ENCODE data around the gene PCDHGB5. TPM values are rescaled to one million over a fixed set of nuclear protein-coding genes. Genes with fewer than 3 reads are reported as not detected.

PCDHGB5 gene
- total and polyA plus RNA-seq, 2 of the 13 experiments (the other 11 are each of a cell fraction or from before 2014, with no cell fraction given), result 0.08 to 0.44 TPM

DNA sequence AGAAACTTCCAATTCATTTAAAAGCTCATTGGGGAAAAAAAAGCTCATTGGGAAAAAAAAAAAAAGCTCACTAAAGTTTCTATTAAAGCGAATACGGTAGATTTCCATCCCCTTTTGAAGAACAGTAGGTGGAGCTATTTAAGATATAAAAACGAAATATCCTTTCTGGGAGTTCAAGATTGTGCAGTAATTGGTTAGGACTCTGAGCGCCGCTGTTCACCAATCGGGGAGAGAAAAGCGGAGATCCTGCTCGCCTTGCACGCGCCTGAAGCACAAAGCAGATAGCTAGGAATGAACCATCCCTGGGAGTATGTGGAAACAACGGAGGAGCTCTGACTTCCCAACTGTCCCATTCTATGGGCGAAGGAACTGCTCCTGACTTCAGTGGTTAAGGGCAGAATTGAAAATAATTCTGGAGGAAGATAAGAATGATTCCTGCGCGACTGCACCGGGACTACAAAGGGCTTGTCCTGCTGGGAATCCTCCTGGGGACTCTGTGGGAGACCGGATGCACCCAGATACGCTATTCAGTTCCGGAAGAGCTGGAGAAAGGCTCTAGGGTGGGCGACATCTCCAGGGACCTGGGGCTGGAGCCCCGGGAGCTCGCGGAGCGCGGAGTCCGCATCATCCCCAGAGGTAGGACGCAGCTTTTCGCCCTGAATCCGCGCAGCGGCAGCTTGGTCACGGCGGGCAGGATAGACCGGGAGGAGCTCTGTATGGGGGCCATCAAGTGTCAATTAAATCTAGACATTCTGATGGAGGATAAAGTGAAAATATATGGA is 32.8 kb downstream of the PCDHGB5 start, which contains the start of gene PCDHGA12:
Gene PCDHGA12, plus strand, starts transcription at position 176 of the 782 bp plus-strand sequence. Its CDS starts 253 bp downstream, at position 429.
- in situ Hi-C loops (cut with HindIII; ENCODE audit: extremely low pct_ligation_motif_present, low pct_unique_long_range_greater_than_20kb), result no loop called here
- intact Hi-C loops (cut with micrococcal nuclease; ENCODE audit: unreplicated experiment), result no loop called here
- DNase-seq (ENCODE audit: low spot score), result peak; percentile 24
- no peak for TF ChIP-seq HOXD1 (CRISPR knock-in tag; IDR thresholded peaks at IDR 0.05)
- no peak for TF ChIP-seq FLYWCH1 (CRISPR knock-in tag; IDR thresholded peaks at IDR 0.05)
- TF ChIP-seq, protein P1, sequence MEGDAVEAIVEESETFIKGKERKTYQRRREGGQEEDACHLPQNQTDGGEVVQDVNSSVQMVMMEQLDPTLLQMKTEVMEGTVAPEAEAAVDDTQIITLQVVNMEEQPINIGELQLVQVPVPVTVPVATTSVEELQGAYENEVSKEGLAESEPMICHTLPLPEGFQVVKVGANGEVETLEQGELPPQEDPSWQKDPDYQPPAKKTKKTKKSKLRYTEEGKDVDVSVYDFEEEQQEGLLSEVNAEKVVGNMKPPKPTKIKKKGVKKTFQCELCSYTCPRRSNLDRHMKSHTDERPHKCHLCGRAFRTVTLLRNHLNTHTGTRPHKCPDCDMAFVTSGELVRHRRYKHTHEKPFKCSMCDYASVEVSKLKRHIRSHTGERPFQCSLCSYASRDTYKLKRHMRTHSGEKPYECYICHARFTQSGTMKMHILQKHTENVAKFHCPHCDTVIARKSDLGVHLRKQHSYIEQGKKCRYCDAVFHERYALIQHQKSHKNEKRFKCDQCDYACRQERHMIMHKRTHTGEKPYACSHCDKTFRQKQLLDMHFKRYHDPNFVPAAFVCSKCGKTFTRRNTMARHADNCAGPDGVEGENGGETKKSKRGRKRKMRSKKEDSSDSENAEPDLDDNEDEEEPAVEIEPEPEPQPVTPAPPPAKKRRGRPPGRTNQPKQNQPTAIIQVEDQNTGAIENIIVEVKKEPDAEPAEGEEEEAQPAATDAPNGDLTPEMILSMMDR (CRISPR knock-in tag; IDR thresholded peaks at IDR 0.05), result peak; percentile 42
- TF ChIP-seq STAG1 (CRISPR knock-in tag; IDR thresholded peaks at IDR 0.05), result peak; percentile 7; the same call in 1 of the 2 replicates
- no peak for TF ChIP-seq HCFC1 (IDR thresholded peaks at IDR 0.05; ENCODE audit: low read depth, low read length)
- TF ChIP-seq ZNF577 (CRISPR knock-in tag; IDR thresholded peaks at IDR 0.05; ENCODE audit: borderline replicate concordance, low read depth), result no peak
- H3K4me2 ChIP-seq (ENCODE audit: low read depth, low read length), result no peak within 1 kb of the TSS
- ATAC-seq, result no peak
- WGBS (ENCODE audit: low lambda C conversion rate), result 80% methylated on average over 30 of the region's 33 CpGs
- H4K20me1 ChIP-seq (ENCODE audit: insufficient read depth, low read length), result no peaks in the 10 kb centered on the region
- H3K4me3 ChIP-seq (replicated peaks in 1 of 3; ENCODE audit: insufficient read depth in 1 of 3, low read depth in 2 of 3, low read length in 3 of 3), result no peak within 1 kb of the TSS
- H3K36me3 ChIP-seq (replicated peaks in 1 of 2; ENCODE audit: control insufficient read depth in 1 of 2, insufficient read depth in 2 of 2, low read length in 2 of 2), result no peaks in the 10 kb centered on the region
- no peak within 1 kb of the TSS for H3K27ac ChIP-seq (ENCODE audit: extremely low read length, insufficient read depth, low read length)
- ChIA-PET CTCF (ENCODE audit: low intra/inter-chr PET ratio, low total read pairs) (interaction anchor here (0.7 kb wide), 1 partner anchor 8 kb away, joined by 4 read pairs; no protein-coding TSS in a partner anchor), POLR2A (no interaction called here)
- no peaks in the 10 kb centered on the region for H3K4me1 ChIP-seq (ENCODE audit: insufficient read depth, low read length)
- H3K9ac ChIP-seq (ENCODE audit: insufficient read depth, low read depth, low read length), result no peak within 1 kb of the TSS
- no peak for FAIRE-seq
- H2AFZ ChIP-seq (ENCODE audit: low read length), result no peak within 1 kb of the TSS
- no TSS peak for BruUV-seq (replicated peaks)
- no peaks in the 10 kb centered on the region for H3K79me2 ChIP-seq (ENCODE audit: insufficient read depth, low read length)
- H3K9me3 ChIP-seq (ENCODE audit: low read length), result peaks cover 19% of the 10 kb centered on the region; the same call in 1 of the 2 replicates
- no peaks in the 10 kb centered on the region for H3K27me3 ChIP-seq (ENCODE audit: control insufficient read depth in 1 of 2, insufficient read depth in 2 of 2, low read length in 2 of 2)
